ENCODE data around the gene SASH1.

DNA sequence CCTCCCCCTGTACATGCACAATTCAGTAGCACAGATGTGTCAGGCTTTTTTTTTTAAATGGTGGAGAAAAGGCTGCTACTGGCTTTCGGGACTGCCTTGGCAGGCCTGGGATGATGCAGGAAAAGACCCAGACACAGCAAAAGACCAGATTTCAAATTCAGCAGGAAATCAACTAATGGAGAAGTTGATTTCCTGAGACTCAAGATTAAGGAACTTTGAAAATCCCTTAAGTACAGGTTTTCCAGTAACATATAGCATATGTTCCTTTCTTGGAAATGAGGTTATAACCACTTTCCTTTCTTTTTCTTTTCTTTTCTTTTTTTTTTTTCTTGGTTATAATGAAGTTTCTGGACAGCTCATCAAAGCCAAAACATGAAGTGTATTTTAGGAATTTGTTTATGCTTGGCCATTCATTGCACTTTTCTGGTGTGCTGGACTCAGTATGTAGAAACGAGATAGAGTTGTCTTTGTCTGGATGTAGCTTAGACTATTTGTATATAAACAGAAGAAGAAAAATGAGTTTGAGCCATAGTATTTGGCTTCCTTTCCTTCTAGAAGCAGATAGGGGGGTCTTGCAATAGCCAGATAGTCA is 119.4 kb downstream of the SASH1 start:
- TF ChIP-seq, protein P1, sequence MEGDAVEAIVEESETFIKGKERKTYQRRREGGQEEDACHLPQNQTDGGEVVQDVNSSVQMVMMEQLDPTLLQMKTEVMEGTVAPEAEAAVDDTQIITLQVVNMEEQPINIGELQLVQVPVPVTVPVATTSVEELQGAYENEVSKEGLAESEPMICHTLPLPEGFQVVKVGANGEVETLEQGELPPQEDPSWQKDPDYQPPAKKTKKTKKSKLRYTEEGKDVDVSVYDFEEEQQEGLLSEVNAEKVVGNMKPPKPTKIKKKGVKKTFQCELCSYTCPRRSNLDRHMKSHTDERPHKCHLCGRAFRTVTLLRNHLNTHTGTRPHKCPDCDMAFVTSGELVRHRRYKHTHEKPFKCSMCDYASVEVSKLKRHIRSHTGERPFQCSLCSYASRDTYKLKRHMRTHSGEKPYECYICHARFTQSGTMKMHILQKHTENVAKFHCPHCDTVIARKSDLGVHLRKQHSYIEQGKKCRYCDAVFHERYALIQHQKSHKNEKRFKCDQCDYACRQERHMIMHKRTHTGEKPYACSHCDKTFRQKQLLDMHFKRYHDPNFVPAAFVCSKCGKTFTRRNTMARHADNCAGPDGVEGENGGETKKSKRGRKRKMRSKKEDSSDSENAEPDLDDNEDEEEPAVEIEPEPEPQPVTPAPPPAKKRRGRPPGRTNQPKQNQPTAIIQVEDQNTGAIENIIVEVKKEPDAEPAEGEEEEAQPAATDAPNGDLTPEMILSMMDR (IDR thresholded peaks at IDR 0.05; ENCODE audit: insufficient read depth, low read length, poor library complexity, severe bottlenecking), result no peak
- TF ChIP-seq EZH2phosphoT487 (conservative IDR thresholded peaks at IDR 0.05; ENCODE audit: low read length), result no peak

Data from SU-DHL-6 (cell line).